ENCODE data around the gene TAAR8. TPM values are rescaled to one million over a fixed set of nuclear protein-coding genes. Genes with fewer than 3 reads are reported as not detected.

Gene TAAR8
- total RNA-seq: not detected
- polyA plus RNA-seq: not detected

DNA sequence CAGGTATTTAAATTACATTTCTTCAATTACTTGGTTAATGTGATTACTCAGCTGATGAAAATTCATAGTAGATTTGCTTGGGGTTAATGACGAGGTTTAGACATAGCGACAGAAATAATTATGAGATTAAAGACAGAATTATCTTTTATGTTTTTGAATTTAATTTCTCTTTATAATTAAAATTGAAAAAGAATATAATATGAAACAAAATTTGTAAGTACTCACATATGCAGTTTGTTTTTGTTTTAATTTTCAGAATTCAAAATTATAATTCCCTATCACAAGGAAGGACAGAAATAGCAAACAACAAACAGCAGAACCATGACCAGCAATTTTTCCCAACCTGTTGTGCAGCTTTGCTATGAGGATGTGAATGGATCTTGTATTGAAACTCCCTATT lies at the start of gene TAAR8:
TAAR8 (plus strand) TSS at position 301 of the 400 bp plus-strand sequence; CDS start at position 322, 21 bp downstream.
- POLR2A ChIA-PET (ENCODE audit: partially characterized antibody): interaction anchor here (1.6 kb wide), 1 partner anchor 9 kb away, joined by 3 read pairs; no protein-coding TSS in a partner anchor
- Mint-ChIP-seq H3K36me3 (no peaks in the 10 kb centered on the region), H3K4me3 (no peak within 1 kb of the TSS)

GRCh38 chr6:132504757-132505156 lies 47.7 kb upstream of the TAAR8 start:
- Histone ChIP-seq H3K4me3 (ENCODE audit: low read length in 2 of 2) (no peak overlapping the region), H3K9me3 (ENCODE audit: control insufficient read depth in 1 of 2, low read length in 2 of 2) (no peaks in the 10 kb centered on the region), H3K4me1 (ENCODE audit: insufficient read depth, low read length) (peaks cover 10% of the 10 kb centered on the region), H3K27me3 (ENCODE audit: insufficient read depth, low read length) (no peaks in the 10 kb centered on the region), H3K36me3 (ENCODE audit: insufficient read depth, low read length) (peaks cover 6% of the 10 kb centered on the region), H3K27ac (ENCODE audit: low read depth, low read length) (no peak overlapping the region)
- H3K4me3 Mint-ChIP-seq: no peak overlapping the region
- peaks cover 22 to 36% of the 10 kb centered on the region in 2 donors for H3K36me3 Mint-ChIP-seq
- intact Hi-C loops (cut with micrococcal nuclease): no loop called here
- peaks cover 32 to 56% (median 50%) of the 10 kb centered on the region in 4 donors for H3K4me1 Mint-ChIP-seq
- H3K9me3 Mint-ChIP-seq: no peaks in the 10 kb centered on the region
- H3K27ac Mint-ChIP-seq: no peak overlapping the region
- ChIA-PET POLR2A (ENCODE audit: partially characterized antibody) (no interaction called here), CTCF (ENCODE audit: partially characterized antibody) (interaction anchor here (1.5 kb wide), 1 partner anchor 20 kb away, joined by 8 read pairs; no protein-coding TSS in a partner anchor)
- H3K27me3 Mint-ChIP-seq: no peaks in the 10 kb centered on the region
- no peak for DNase-seq

More for the DNA sequence above, at the start of gene TAAR8:
- Histone ChIP-seq H3K4me1 (ENCODE audit: insufficient read depth, low read length) (no peaks in the 10 kb centered on the region), H3K4me3 (ENCODE audit: low read length in 2 of 2) (no peak within 1 kb of the TSS), H3K9me3 (ENCODE audit: control insufficient read depth in 1 of 2, low read length in 2 of 2) (no peaks in the 10 kb centered on the region), H3K27ac (ENCODE audit: low read depth, low read length) (no peak within 1 kb of the TSS), H3K36me3 (ENCODE audit: insufficient read depth, low read length) (no peaks in the 10 kb centered on the region), H3K27me3 (ENCODE audit: insufficient read depth, low read length) (no peaks in the 10 kb centered on the region)
- peaks cover 18 to 31% of the 10 kb centered on the region in 2 donors for H3K27me3 Mint-ChIP-seq
- H3K4me1 Mint-ChIP-seq: no peaks in the 10 kb centered on the region
- no peak for DNase-seq
- H3K27ac Mint-ChIP-seq: no peak within 1 kb of the TSS
- H3K9me3 Mint-ChIP-seq: no peaks in the 10 kb centered on the region
- CTCF ChIA-PET (ENCODE audit: partially characterized antibody): no interaction called here
- intact Hi-C loops (cut with micrococcal nuclease): no loop called here

- POLR2A ChIA-PET (ENCODE audit: partially characterized antibody): no interaction called here
- no peaks in the 10 kb centered on the region for H3K9me3 Mint-ChIP-seq
- H3K9me3 ChIP-seq (ENCODE audit: control insufficient read depth in 1 of 2, low read length in 2 of 2): no peaks in the 10 kb centered on the region
- CTCF ChIA-PET (ENCODE audit: partially characterized antibody): interaction anchor here (1.5 kb wide), 1 partner anchor 21 kb away, joined by 8 read pairs; no protein-coding TSS in a partner anchor
- H3K36me3 Mint-ChIP-seq: peaks cover 18 to 33% of the 10 kb centered on the region in 2 donors
- H3K27me3 Mint-ChIP-seq: no peaks in the 10 kb centered on the region
- peaks cover 10% of the 10 kb centered on the region for H3K4me1 ChIP-seq (ENCODE audit: insufficient read depth, low read length)
- intact Hi-C loops (cut with micrococcal nuclease): no loop called here
- H3K27ac ChIP-seq (ENCODE audit: low read depth, low read length): no peak overlapping the region
- H3K36me3 ChIP-seq (ENCODE audit: insufficient read depth, low read length): peaks cover 6% of the 10 kb centered on the region
- no peak overlapping the region for H3K4me3 ChIP-seq (ENCODE audit: low read length in 2 of 2)
- H3K27ac Mint-ChIP-seq: no peak overlapping the region
- H3K27me3 ChIP-seq (ENCODE audit: insufficient read depth, low read length): no peaks in the 10 kb centered on the region
- peaks cover 32 to 52% (median 47%) of the 10 kb centered on the region in 4 donors for H3K4me1 Mint-ChIP-seq
- H3K4me3 Mint-ChIP-seq: no peak overlapping the region
- no peak for DNase-seq
These were observed 47.3 kb upstream of the TAAR8 start for GRCh38 chr6:132505158-132505557.

DNA sequence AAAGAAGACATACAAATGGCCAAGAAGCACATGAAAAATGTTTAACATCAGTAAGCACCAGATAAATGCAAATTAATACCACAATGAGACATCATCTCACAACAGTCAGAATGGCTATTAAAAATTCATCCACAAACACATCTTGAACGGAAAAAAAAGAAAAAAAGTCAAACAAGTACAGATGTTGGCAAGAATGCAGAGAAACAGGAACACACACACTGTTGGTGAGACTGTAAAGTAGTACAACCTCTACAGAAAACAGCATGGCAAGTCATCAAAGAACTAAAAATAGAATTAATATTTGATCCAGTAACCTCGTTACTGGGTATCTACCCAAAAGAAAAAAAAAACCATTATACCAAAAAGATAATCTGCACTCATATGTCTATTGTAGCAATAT lies 46.0 kb upstream of the TAAR8 start:
- POLR2A ChIA-PET (ENCODE audit: partially characterized antibody): no interaction called here
- no peaks in the 10 kb centered on the region for H3K27me3 Mint-ChIP-seq
- peaks cover 10 to 26% of the 10 kb centered on the region in 2 donors for H3K36me3 Mint-ChIP-seq
- peaks cover 6% of the 10 kb centered on the region for H3K36me3 ChIP-seq (ENCODE audit: insufficient read depth, low read length)
- CTCF ChIA-PET (ENCODE audit: partially characterized antibody): no interaction called here
- no peak overlapping the region for H3K27ac ChIP-seq (ENCODE audit: low read depth, low read length)
- H3K9me3 Mint-ChIP-seq: no peaks in the 10 kb centered on the region
- no peak overlapping the region for H3K4me3 ChIP-seq (ENCODE audit: low read length in 2 of 2)
- intact Hi-C loops (cut with micrococcal nuclease): no loop called here
- H3K4me3 Mint-ChIP-seq: no peak overlapping the region
- no peak for DNase-seq
- H3K4me1 Mint-ChIP-seq: peaks cover 38 to 60% (median 52%) of the 10 kb centered on the region in 4 donors
- H3K27ac Mint-ChIP-seq: no peak overlapping the region
- H3K4me1 ChIP-seq (ENCODE audit: insufficient read depth, low read length): peaks cover 21% of the 10 kb centered on the region
- H3K27me3 ChIP-seq (ENCODE audit: insufficient read depth, low read length): no peaks in the 10 kb centered on the region
- no peaks in the 10 kb centered on the region for H3K9me3 ChIP-seq (ENCODE audit: control insufficient read depth in 1 of 2, low read length in 2 of 2)

- H3K27me3 ChIP-seq (ENCODE audit: insufficient read depth, low read length): no peaks in the 10 kb centered on the region
- H3K4me1 Mint-ChIP-seq: peaks cover 41 to 66% (median 55%) of the 10 kb centered on the region in 4 donors
- POLR2A ChIA-PET (ENCODE audit: partially characterized antibody): no interaction called here
- H3K4me3 ChIP-seq (ENCODE audit: low read length in 2 of 2): no peak overlapping the region
- H3K4me1 ChIP-seq (ENCODE audit: insufficient read depth, low read length): peaks cover 27% of the 10 kb centered on the region
- no peaks in the 10 kb centered on the region for H3K9me3 Mint-ChIP-seq
- CTCF ChIA-PET (ENCODE audit: partially characterized antibody): no interaction called here
- no peaks in the 10 kb centered on the region for H3K9me3 ChIP-seq (ENCODE audit: control insufficient read depth in 1 of 2, low read length in 2 of 2)
- no peak overlapping the region for H3K27ac ChIP-seq (ENCODE audit: low read depth, low read length)
- intact Hi-C loops (cut with micrococcal nuclease): no loop called here
- peaks cover under 1% of the 10 kb centered on the region for H3K36me3 ChIP-seq (ENCODE audit: insufficient read depth, low read length)
- DNase-seq: no peak
- no peak overlapping the region for H3K27ac Mint-ChIP-seq
- peaks cover 8 to 20% of the 10 kb centered on the region in 2 donors for H3K36me3 Mint-ChIP-seq
- no peaks in the 10 kb centered on the region for H3K27me3 Mint-ChIP-seq
- H3K4me3 Mint-ChIP-seq: no peak overlapping the region
These were observed 45.3 kb upstream of the TAAR8 start for GRCh38 chr6:132506869-132507808.

DNA sequence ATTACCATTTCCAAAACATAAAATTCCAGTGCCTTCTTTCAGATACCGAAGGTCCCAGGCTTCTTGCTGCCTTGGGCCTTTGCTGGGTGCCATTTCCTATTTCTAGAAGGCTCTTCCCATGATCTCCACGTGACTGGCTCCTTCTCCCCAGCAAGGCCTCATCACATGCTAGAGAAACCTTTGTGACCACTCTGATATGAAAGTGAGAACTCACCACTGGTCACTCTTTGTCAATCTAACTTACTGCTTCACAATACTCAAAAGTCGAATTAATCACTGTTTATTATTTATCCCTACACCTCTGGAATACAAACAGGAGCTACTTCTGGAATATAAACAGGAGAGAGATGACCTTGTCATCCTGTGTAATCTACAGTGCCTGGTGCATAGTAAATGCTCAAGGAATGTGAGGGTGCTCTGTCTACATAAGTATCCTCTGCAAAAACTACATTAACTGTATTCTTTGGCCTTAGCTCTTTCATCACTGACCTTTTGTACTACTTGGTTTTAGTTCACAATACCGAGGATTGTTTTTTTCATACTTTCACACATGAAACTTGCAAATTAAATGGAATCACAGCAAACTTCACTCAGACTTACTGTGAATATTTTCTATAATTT lies 41.2 kb upstream of the TAAR8 start:
- peaks cover 34% of the 10 kb centered on the region for H3K4me1 ChIP-seq (ENCODE audit: insufficient read depth, low read length)
- no peaks in the 10 kb centered on the region for H3K36me3 ChIP-seq (ENCODE audit: insufficient read depth, low read length)
- DNase-seq: no peak
- Mint-ChIP-seq H3K27ac (peak overlapping the region in 2 of 7 donors; percentile 1 to 37), H3K9me3 (no peaks in the 10 kb centered on the region), H3K27me3 (no peaks in the 10 kb centered on the region), H3K4me3 (peak overlapping the region; percentile 12 to 92 (median 72)), H3K4me1 (peaks cover 36 to 53% (median 45%) of the 10 kb centered on the region in 4 donors), H3K36me3 (peaks cover 4 to 13% of the 10 kb centered on the region in 2 donors)
- no peak overlapping the region for H3K4me3 ChIP-seq (ENCODE audit: low read length in 2 of 2)
- no peaks in the 10 kb centered on the region for H3K9me3 ChIP-seq (ENCODE audit: control insufficient read depth in 1 of 2, low read length in 2 of 2)
- no peak overlapping the region for H3K27ac ChIP-seq (ENCODE audit: low read depth, low read length)
- ChIA-PET POLR2A (ENCODE audit: partially characterized antibody) (no interaction called here), CTCF (ENCODE audit: partially characterized antibody) (interaction anchor here (0.9 to 1.5 kb wide), 2 partner anchors 24 to 287 kb away, joined by 3 read pairs; partner anchors contain the start of gene SLC18B1)
- intact Hi-C loops (cut with micrococcal nuclease): loop anchor here (5.0 kb wide), 1 partner anchor 884 kb away; the partner anchor contains the start of gene MED23
- H3K27me3 ChIP-seq (ENCODE audit: insufficient read depth, low read length): no peaks in the 10 kb centered on the region

GRCh38 chr6:132511831-132512220 lies 40.6 kb upstream of the TAAR8 start:
- H3K4me1 Mint-ChIP-seq: peaks cover 32 to 48% (median 40%) of the 10 kb centered on the region in 4 donors
- POLR2A ChIA-PET (ENCODE audit: partially characterized antibody): interaction anchor here (1.5 to 1.7 kb wide), 3 partner anchors 25 to 304 kb away, joined by 3 to 39 read pairs (median 7); partner anchors contain the start of gene RPS12

More at GRCh38 chr6:132511831-132512220, 40.6 kb upstream of the TAAR8 start:
- H3K36me3 Mint-ChIP-seq: peaks cover 1 to 13% of the 10 kb centered on the region in 2 donors
- no peaks in the 10 kb centered on the region for H3K9me3 Mint-ChIP-seq
- intact Hi-C loops (cut with micrococcal nuclease): loop anchor here (2.0 to 5.0 kb wide), 3 partner anchors 19 to 885 kb away; partner anchors contain the start of gene MED23
- H3K27ac Mint-ChIP-seq: no peak overlapping the region
- Histone ChIP-seq H3K27me3 (ENCODE audit: insufficient read depth, low read length) (no peaks in the 10 kb centered on the region), H3K27ac (ENCODE audit: low read depth, low read length) (no peak overlapping the region), H3K4me3 (ENCODE audit: low read length in 2 of 2) (no peak overlapping the region), H3K36me3 (ENCODE audit: insufficient read depth, low read length) (no peaks in the 10 kb centered on the region), H3K9me3 (ENCODE audit: control insufficient read depth in 1 of 2, low read length in 2 of 2) (no peaks in the 10 kb centered on the region), H3K4me1 (ENCODE audit: insufficient read depth, low read length) (peaks cover 30% of the 10 kb centered on the region)
- no peak for DNase-seq
- H3K4me3 Mint-ChIP-seq: peak overlapping the region in 7 of 8 donors; percentile 88 to 99 (median 92)
- H3K27me3 Mint-ChIP-seq: no peaks in the 10 kb centered on the region
- CTCF ChIA-PET (ENCODE audit: partially characterized antibody): interaction anchor here (0.9 to 1.7 kb wide), 3 partner anchors 16 to 1412 kb away, joined by 3 to 10 read pairs (median 5); partner anchors contain the start of gene SLC18B1

Data from CD4-positive, alpha-beta memory T cell (primary cell).